Posterior vena cava (tissue), 2 donors: Measurements from ENCODE around the gene NKD1. TPM values are rescaled to one million over a fixed set of nuclear protein-coding genes. Genes with fewer than 3 reads are reported as not detected.

Experiments used
- DNase-seq: peaks from one replicate; pipeline ENCODE4 v3.0.0-alpha.2; 2020; ENCODE audit warnings: low spot score
- intact Hi-C, 2 donors: fragments of 100-400 bp; cut with DNase I; formaldehyde crosslinking; loops; one replicate each; pipeline versions ENCODE4 v1.14.1 to v1.14.2; 2022 to 2023
- total RNA-seq, 2 donors: library from RNA; stranded (reverse); fragmentation: NEBNext Ultra II Directional; extraction: Animal tissue kit (Norgen Biotek cat#: 25700); gene quantifications; one replicate each; pipeline ENCODE4 v1.2.1, GENCODE V29; 2021
- donor health status: DM: yes; HTN: yes; CAD: no.
- donor health status: DM: yes; HTN: yes; CAD: no.

NKD1 gene
- total RNA-seq, 2 donors from 2014 or later = 25.7 to 67.6 TPM

DNA sequence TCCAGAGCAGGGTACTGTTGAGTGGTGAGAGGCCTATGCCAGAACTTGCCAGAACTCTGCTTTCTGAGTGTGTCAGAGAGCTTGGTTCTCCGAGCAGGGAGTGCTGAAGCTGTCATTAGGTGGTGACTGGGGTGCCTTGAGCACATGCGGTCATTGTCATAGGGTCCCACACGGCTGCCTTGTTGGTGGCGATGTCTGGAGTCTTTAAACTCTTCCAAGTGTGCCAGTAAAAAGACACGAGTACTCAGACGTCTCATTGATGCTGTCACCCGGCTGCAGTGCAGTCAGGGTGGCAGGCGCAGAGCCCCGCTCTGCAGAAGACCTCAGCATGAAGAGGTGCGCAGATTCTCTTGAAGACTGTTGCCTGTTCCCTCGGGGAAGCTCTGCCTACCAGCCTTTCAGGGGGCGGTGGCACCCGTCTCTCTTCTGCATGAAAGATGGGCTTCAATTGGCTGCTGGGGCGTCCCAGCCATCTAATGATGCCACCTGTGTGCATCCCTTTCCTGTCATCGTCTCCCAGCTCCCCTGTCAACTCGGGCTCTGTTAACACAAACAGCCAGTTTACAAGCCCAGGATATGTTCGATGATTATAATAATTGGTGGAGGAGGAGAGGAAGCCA, 58.3 kb downstream of the NKD1 start:
- intact Hi-C loops = no loop called here
- no peak for DNase-seq

DNA sequence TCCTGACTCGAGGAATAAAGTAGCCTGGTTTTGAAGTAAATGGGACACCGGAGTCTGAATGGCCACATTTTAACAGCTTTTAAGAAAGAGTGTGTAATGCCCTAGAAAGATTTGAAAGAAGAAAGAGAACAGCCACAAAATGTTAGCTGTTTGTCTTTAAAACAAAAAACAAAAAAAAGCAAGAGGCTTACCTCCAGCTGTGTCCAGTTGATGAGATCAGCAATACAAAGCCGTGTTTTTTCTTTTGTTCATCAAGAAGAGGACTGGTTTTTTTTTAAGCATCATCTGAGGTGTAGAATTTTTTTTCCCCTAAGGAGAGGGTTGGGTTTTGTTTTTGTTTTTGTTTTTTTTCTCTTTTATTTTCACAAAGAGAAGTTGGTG, 58.8 kb downstream of the NKD1 start:
- intact Hi-C loops = no loop called here
- no peak for DNase-seq

GRCh38 chr16:50607447-50607846, 59.3 kb downstream of the NKD1 start:
- intact Hi-C loops = no loop called here
- DNase-seq = no peak

DNA sequence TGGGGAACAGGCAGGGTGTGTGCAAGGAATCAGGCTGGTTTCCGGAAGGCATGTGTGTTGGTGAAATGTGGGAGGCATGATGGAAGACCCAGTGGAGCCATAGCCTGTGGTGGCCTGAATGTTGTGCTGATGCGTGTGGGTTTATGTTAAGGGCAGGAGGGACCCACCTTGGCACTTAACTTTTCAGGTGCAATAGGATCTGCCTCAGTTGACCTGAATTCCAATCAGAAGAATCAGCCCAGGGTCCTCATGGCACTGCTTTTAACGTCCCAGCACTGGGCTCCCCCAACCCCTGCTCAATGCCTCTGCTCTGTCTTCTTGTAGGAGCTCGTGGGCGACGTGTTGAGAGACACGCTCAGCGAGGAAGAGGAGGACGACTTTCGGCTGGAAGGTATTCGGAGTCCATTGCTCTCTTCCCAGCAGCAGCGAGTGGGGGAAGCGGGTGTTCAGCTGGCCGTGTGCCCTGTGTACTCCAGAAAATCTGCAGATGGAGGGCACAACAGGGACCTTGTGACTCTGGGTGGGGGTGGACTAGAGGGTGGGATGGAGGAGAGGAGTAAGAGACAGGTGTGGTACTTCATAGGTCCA, 59.9 kb downstream of the NKD1 start:
- intact Hi-C loops = no loop called here
- no peak for DNase-seq

DNA sequence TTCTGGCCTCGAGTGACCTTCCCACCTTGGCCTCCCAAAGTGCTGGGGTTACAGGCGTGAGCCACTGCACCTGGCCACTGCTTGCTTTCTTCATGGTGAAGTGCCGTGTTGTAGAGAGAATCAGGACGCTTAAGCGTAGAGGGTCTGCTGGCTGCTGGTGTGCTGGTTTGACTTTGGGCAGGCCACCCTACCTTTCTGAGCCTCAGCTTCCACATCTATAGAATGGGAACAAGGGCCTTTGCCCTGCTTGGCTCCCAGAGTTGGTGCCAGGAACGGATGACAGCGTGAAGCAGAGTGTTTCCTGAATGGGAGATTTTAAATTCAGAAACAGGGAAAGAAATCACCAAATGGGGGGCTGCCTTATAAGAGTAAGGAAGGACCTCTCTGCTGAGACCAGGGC, 60.9 kb downstream of the NKD1 start:
- no peak for DNase-seq
- intact Hi-C loops = no loop called here

DNA sequence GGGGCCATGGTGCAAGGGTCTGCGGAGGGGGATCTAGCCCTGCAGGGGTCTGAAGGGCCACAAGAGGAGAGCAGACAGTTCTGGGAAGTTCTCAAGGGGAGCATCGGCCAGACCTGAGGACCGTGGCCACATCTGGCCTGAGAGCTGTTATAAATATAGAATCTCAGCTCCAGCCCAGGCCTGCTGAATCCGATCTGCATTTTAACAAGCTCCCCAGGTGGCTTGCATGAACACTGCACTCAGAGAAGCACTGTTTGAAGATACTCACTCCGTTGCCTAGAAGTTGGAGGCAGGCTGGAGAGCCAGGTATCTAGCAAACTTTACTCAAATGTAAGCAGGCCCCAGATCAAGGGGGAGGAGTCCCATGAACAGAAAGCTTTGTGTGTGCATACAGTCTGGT, 61.3 kb downstream of the NKD1 start:
- no peak for DNase-seq

DNA sequence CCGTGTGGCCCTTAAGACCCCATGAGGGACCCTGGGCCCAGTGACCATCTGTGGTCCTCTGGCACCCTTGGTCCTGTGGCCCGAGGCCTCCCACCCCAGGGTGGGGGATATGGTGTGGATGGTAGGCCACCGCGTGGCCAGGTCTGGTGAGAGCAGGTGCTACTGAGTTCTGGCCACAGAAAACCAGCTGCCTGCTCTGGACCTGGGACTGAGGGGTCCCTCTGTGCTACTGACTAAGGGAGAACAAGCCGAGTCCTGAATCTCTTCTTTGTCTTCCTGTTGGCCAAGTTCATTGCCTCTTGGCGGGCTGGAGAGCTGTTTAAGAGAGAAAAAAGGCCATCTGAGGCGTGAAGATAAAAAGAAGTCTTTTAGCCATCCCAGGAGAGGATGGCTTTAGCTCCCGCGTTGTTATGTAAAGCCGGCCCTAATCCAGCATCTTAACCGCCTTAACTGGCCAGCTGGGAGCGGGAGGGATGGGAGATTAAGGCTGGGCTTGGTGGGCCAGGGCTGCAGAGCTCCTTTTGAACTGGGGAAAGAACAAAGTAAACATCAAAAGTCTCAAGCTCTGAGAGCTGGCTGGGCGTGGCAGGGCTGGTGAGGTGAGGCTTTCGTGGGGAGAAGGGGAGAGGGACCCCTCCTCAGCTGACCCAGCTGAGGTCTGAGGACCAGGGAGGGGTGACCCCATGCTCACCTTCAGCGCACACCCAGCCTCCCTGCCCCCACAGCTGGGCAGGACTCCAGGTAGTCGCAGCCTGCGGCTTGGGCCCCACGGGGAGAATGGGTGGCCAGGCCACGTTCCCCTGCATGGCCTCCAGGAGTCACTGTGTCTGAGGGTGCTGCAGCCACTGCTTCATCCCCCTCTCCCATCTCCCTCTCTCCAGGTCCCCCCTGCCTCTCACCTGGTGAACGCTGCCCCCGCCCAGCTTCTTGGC, 62.4 kb downstream of the NKD1 start:
- intact Hi-C loops = no loop called here
- no peak for DNase-seq

More for the DNA sequence above, 61.3 kb downstream of the NKD1 start:
- intact Hi-C loops = no loop called here

- intact Hi-C loops = no loop called here
- no peak for DNase-seq
Measured at GRCh38 chr16:50611332-50611934, 63.2 kb downstream of the NKD1 start.

- intact Hi-C loops = no loop called here
- no peak for DNase-seq
Measured at GRCh38 chr16:50611995-50612848, 64.0 kb downstream of the NKD1 start.

DNA sequence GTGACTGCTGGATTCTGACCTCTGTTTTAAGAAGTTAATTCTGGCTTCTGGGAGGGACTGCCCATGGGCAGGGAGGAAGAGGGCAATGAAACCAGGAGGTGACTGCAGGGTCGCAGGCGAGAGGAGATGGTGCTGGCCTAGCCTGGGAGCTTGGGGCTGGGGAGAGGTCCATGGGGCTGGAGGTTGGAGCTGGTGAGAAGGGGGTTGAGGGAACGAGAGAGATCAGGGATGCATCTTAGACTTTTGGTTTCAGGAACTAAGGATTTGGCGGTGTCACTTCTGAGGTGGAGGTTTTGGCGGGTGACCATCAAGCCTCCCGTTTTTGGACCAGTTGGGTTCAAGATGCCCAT, 64.6 kb downstream of the NKD1 start:
- DNase-seq = no peak
- intact Hi-C loops = no loop called here

DNA sequence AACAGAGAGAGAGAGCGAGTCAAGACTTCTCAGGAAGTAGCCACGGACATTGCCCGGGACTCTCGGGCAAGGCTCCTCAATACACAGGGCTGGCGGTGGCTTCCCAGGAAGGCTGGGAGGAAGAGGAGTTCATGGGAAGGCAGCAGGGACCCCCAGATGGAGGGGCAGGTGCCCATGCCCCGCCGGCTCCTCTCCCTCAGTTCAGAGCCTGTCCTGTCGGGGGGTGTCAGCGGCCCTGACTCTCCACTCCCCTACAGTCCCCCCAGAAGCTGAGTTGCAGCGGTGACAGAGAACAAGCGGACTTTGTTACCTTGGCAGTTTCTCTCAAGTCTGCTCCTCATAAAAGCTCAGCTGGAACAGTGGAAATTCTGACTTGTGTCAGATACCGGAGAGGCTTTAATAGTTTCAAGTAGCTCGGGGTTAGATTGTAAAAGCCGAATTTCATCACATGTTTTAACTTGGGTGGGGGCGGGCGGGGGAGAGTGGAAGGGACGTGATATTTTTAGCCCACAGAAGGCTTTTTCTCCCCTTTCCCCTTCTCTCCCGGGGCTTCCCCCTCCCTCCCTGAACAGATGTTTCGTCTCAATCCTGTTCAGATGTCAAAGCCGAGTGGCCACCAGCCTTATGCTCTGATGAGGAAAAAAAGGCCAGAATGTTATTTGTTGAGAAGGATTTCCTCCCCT, 65.2 kb downstream of the NKD1 start:
- no peak for DNase-seq
- intact Hi-C loops = no loop called here

GRCh38 chr16:50613964-50614474, 65.8 kb downstream of the NKD1 start:
- intact Hi-C loops = no loop called here
- no peak for DNase-seq

GRCh38 chr16:50614955-50615724, 66.9 kb downstream of the NKD1 start:
- intact Hi-C loops = no loop called here
- DNase-seq = no peak

DNA sequence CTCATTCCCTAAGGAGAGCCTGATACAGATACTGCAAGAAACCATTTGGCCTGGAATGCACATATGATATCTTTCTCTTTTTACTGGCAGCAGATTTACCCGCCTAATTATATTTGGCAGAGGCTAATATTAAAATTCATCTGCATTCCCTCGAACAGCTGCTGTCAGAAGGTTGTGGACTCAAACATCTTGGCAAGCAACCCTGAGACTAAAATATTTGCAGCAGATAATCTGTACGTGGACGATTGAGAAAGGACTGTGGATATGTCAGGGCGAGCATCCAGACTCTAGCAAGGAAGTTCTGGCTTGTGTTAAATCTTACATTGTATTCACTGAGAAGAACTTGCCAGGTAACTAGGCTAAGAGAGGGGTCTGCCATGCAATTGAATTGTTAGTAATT, 67.7 kb downstream of the NKD1 start:
- intact Hi-C loops = no loop called here

GRCh38 chr16:50616386-50616785, 68.2 kb downstream of the NKD1 start:
- DNase-seq = no peak

More for the DNA sequence above, 67.7 kb downstream of the NKD1 start:
- DNase-seq = no peak

GRCh38 chr16:50616883-50617645, 68.9 kb downstream of the NKD1 start:
- DNase-seq = no peak
- intact Hi-C loops = no loop called here

More at GRCh38 chr16:50616386-50616785, 68.2 kb downstream of the NKD1 start:
- intact Hi-C loops = no loop called here

DNA sequence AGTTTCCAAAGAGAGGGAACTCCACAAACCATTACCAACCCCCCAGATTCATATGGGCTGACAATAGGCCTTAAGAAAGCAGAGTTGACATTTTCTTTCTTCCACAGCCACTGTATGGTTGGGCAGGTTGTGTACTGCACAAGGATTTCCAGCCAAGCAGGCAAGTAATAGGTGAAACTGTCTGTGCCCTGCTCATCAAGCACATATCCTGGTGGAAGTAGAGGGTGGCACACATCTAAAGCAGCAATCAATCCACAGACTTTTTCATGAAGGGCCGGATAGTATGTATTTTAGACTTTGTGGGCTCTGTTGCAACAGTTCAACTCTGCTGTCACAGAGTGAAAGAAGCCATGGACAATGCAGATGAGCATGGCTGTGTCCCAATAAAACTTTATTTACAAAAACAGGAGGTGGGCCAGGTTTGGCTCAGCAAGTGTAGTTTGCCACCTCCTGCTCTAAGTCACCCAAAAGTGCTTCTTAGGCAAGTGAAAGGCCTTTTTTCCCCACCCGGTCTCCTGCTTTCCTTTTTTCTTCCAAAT, 69.5 kb downstream of the NKD1 start:
- intact Hi-C loops = no loop called here
- no peak for DNase-seq
